ENCODE data around the gene CLDN34.
A peak's percentile ranks its signal among the peaks of the same experiment; 100 is the strongest.

Gene CLDN34

DNA sequence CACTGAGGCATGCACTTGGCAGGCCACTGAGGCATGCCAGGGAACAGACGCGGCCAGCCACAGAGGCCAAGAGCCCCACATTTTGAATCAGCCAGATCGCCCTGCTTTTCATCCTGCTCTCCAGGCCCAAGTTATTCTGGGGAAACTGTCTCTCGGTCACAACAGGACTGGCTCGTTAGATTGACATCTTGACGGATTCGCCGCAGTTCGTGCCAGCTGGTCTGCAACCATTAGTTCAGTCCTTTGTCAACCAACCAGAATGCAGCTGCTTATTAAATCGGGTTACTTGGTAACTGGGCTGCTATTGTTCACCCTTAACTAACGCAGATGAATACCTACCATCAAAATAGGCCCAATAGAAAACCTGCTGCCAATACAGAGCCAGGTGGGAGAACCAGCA lies 16.7 kb downstream of the CLDN34 start:
- no peak for TF ChIP-seq ARNT (IDR thresholded peaks at IDR 0.05)
- no peak for TF ChIP-seq FOXA1 (IDR thresholded peaks at IDR 0.05)
- TF ChIP-seq SUZ12 (IDR thresholded peaks at IDR 0.05) = no peak
- TF ChIP-seq LEF1 (IDR thresholded peaks at IDR 0.05; ENCODE audit: borderline replicate concordance) = no peak
- DNase-seq (ENCODE audit: extremely low spot score) = no peak
- ChIA-PET POLR2A (no interaction called here), CTCF (no interaction called here)

DNA sequence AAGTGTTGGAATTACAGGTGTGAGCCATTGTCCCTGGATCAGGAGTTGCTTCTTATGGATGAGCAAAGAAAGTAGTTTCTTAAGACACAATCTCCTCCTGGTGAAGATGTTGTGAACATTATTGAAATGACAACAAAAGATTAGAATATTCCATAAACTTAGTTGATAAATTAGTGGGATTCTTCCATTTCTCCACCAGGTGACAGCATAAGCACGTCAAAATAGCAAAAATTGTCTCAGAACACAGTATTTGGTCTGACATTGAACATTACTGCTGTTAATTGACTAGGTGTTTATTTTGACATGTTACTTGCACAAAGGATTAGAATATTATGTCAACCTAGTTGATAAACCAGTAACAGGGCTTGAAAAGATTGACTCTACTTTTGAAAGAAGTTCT lies 21.6 kb downstream of the CLDN34 start:
- no peak for DNase-seq (ENCODE audit: extremely low spot score)
- CTCF ChIA-PET = interaction anchor here (0.7 kb wide), 1 partner anchor 185 kb away, joined by 3 read pairs; no protein-coding TSS in a partner anchor
- no peak for TF ChIP-seq ZNF384 (IDR thresholded peaks at IDR 0.05)
- no peak for TF ChIP-seq FOXK2 (IDR thresholded peaks at IDR 0.05)
- TF ChIP-seq ARNT (IDR thresholded peaks at IDR 0.05) = no peak
- no peak for TF ChIP-seq TARDBP (IDR thresholded peaks at IDR 0.05)
- no peak for TF ChIP-seq ELF4 (IDR thresholded peaks at IDR 0.05)
- TF ChIP-seq BHLHE40 (IDR thresholded peaks at IDR 0.05; ENCODE audit: borderline replicate concordance) = no peak
- no peak for TF ChIP-seq HDGF (IDR thresholded peaks at IDR 0.05; ENCODE audit: borderline replicate concordance)
- no peak for TF ChIP-seq L3MBTL2 (conservative IDR thresholded peaks at IDR 0.05)
- no peak for TF ChIP-seq SUZ12 (IDR thresholded peaks at IDR 0.05)
- TF ChIP-seq, protein P1, sequence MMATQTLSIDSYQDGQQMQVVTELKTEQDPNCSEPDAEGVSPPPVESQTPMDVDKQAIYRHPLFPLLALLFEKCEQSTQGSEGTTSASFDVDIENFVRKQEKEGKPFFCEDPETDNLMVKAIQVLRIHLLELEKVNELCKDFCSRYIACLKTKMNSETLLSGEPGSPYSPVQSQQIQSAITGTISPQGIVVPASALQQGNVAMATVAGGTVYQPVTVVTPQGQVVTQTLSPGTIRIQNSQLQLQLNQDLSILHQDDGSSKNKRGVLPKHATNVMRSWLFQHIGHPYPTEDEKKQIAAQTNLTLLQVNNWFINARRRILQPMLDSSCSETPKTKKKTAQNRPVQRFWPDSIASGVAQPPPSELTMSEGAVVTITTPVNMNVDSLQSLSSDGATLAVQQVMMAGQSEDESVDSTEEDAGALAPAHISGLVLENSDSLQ (IDR thresholded peaks at IDR 0.05) = no peak
- POLR2A ChIA-PET = no interaction called here

DNA sequence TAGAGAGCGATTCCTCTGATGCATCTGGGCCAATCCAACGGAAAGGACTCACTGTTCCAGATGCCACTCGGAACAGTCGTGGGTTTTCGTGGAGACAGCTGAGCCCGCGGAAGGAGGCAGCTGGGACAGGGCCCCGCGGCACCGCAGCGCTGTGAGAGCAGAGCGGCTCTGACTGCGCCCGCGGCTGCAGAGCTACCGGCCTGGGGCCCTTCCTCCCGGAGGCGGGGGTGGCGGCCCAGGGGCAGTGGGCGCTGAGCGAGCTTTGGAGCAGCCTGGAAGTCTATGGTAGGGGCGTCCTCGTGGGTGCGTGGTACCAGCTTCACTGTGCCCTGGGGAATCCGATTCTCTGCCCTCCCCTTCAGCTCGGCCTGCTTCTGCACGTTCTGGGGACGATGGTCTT lies 24.9 kb downstream of the CLDN34 start:
- CTCF ChIA-PET = no interaction called here
- POLR2A ChIA-PET = no interaction called here
- no peak for DNase-seq (ENCODE audit: extremely low spot score)
- TF ChIP-seq ARNT (IDR thresholded peaks at IDR 0.05) (no peak), SP1 (IDR thresholded peaks at IDR 0.05) (no peak), NFRKB (IDR thresholded peaks at IDR 0.05) (no peak), CTBP1 (IDR thresholded peaks at IDR 0.05; ENCODE audit: borderline replicate concordance) (no peak), FOXM1 (IDR thresholded peaks at IDR 0.05; ENCODE audit: borderline replicate concordance) (no peak)
- TF ChIP-seq, protein P1 (IDR thresholded peaks at IDR 0.05) = no peak

DNA sequence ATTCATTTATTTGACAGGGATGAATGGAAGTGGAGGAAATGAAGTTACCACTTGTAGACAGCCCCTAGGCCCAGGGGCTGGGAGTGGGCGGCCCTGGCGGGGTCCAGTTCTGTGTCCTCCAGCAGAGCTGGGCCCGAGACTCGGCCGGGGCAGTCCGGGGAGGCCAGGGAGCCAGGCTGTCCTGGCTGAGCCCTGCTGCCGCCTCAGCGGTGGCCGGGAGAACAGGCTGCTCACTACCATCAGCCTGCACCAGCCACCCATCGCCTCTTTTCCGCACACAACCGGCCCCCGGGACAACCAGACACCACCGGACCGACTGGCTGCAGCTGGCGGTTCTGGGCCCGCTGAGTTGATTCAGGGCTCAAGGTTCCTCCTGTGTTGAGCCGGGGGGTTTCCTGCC lies 25.6 kb downstream of the CLDN34 start:
- ChIA-PET CTCF (no interaction called here), POLR2A (no interaction called here)
- TF ChIP-seq LEF1 (IDR thresholded peaks at IDR 0.05; ENCODE audit: borderline replicate concordance) (no peak), ZNF384 (IDR thresholded peaks at IDR 0.05) (no peak), L3MBTL2 (conservative IDR thresholded peaks at IDR 0.05) (no peak), BHLHE40 (IDR thresholded peaks at IDR 0.05; ENCODE audit: borderline replicate concordance) (no peak), FOXK2 (IDR thresholded peaks at IDR 0.05) (no peak), SP1 (IDR thresholded peaks at IDR 0.05) (no peak), NFRKB (IDR thresholded peaks at IDR 0.05) (no peak), FOXA1 (IDR thresholded peaks at IDR 0.05) (no peak), ARNT (IDR thresholded peaks at IDR 0.05) (no peak)
- TF ChIP-seq, protein P1 (IDR thresholded peaks at IDR 0.05) = no peak
- DNase-seq (ENCODE audit: extremely low spot score) = no peak

DNA sequence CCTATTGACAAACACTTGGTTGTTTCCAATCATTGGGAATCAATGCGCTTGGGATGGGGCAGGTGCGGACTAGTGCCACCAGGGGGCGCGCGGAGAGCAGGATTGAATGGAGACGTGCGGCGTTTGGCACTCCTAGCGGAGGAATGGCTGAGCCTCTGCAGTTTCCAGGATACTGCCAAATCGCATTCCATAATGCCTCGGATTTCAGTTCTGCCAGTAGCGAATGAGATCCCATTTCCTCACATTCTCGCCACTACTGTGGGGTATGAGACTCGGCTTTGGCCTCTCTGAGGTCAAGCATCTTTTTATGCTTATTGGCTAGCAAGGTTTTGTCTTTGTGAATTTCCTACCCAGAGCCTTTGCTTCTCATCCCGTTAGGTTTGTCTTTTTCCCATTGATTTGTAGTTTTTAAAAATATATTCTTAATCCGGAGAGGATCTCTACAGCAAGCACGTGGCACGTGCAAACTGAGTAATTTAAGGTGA lies 28.7 kb downstream of the CLDN34 start:
- ChIA-PET CTCF (no interaction called here), POLR2A (no interaction called here)
- TF ChIP-seq SP1 (IDR thresholded peaks at IDR 0.05) = no peak
- TF ChIP-seq BHLHE40 (IDR thresholded peaks at IDR 0.05; ENCODE audit: borderline replicate concordance) = no peak
- TF ChIP-seq, protein P1 (IDR thresholded peaks at IDR 0.05) = no peak
- TF ChIP-seq ELF4 (IDR thresholded peaks at IDR 0.05) = no peak
- TF ChIP-seq FOXM1 (IDR thresholded peaks at IDR 0.05; ENCODE audit: borderline replicate concordance) = no peak
- TF ChIP-seq HDGF (IDR thresholded peaks at IDR 0.05; ENCODE audit: borderline replicate concordance) = no peak
- no peak for TF ChIP-seq FOXA1 (IDR thresholded peaks at IDR 0.05)
- no peak for TF ChIP-seq ZNF384 (IDR thresholded peaks at IDR 0.05)
- no peak for TF ChIP-seq CTBP1 (IDR thresholded peaks at IDR 0.05; ENCODE audit: borderline replicate concordance)
- no peak for TF ChIP-seq L3MBTL2 (conservative IDR thresholded peaks at IDR 0.05)
- TF ChIP-seq TARDBP (IDR thresholded peaks at IDR 0.05) = no peak
- TF ChIP-seq NFRKB (IDR thresholded peaks at IDR 0.05) = no peak
- no peak for TF ChIP-seq FOXK2 (IDR thresholded peaks at IDR 0.05)
- DNase-seq (ENCODE audit: extremely low spot score) = peak; percentile 75

DNA sequence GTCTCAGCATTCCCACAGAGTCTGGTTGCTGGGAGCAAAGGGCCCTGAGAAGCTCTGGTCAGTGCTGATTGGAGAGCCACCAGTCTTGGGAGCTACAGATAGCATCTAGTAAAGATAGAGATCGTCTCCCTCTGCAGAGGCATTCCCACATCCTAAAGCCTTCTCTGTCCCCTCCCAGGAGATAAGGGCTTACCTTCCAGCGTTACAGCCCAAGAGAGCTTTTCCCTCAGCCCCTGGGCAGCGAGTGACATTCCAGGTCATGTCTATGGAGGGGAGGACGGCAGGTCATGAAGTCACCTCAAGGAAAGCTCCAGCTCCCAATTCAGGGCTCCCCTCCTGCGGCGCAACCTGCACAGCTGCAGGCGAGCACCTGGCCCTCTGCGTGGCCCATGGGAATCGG lies 29.9 kb downstream of the CLDN34 start:
- no peak for DNase-seq (ENCODE audit: extremely low spot score)
- TF ChIP-seq L3MBTL2 (conservative IDR thresholded peaks at IDR 0.05) = no peak
- TF ChIP-seq FOXA1 (IDR thresholded peaks at IDR 0.05) = no peak
- TF ChIP-seq LEF1 (IDR thresholded peaks at IDR 0.05; ENCODE audit: borderline replicate concordance) = no peak
- no peak for TF ChIP-seq HDGF (IDR thresholded peaks at IDR 0.05; ENCODE audit: borderline replicate concordance)
- TF ChIP-seq, protein P1 (IDR thresholded peaks at IDR 0.05) = no peak
- TF ChIP-seq TARDBP (IDR thresholded peaks at IDR 0.05) = no peak
- no peak for TF ChIP-seq SP1 (IDR thresholded peaks at IDR 0.05)
- no peak for TF ChIP-seq ZNF384 (IDR thresholded peaks at IDR 0.05)
- no peak for TF ChIP-seq FOXM1 (IDR thresholded peaks at IDR 0.05; ENCODE audit: borderline replicate concordance)
- no peak for TF ChIP-seq FOXK2 (IDR thresholded peaks at IDR 0.05)
- ChIA-PET CTCF (no interaction called here), POLR2A (no interaction called here)
